Heart left ventricle (tissue), 16 donors: ENCODE results near the gene VSTM2L. TPM values are rescaled to one million over a fixed set of nuclear protein-coding genes. Genes with fewer than 3 reads are reported as not detected.
A peak's percentile ranks its signal among the peaks of the same experiment; 100 is the strongest.

Source experiments
- ATAC-seq, 4 donors: fragments of 200-7000 bp; cut with Tn5 transposase; one replicate each; pipeline ENCODE4 v1.9.1; 2020 to 2022; ENCODE audit warnings: moderate library complexity in 4 of 4, mild to moderate bottlenecking in 3 of 4, moderate number of reproducible peaks in 1 of 4
- DNase-seq, 5 donors: peaks; one replicate each; pipeline ENCODE4 v3.0.0-alpha.2; 2020
- H3K27ac ChIP-seq, 12 donors: fragments of 200-600 bp; sonication (generic) in 4 of 12; one replicate each; pipeline versions ENCODE4 v1.5.0 to v1.8.0; 2016 to 2022; ENCODE audit warnings: mild to moderate bottlenecking in 2 of 12
- H3K27me3 ChIP-seq, 9 donors: fragments of 200-600 bp; sonication (generic) in 2 of 9; one replicate each; pipeline versions ENCODE4 v1.5.1 to v1.8.0; 2016 to 2022; ENCODE audit warnings: mild to moderate bottlenecking in 3 of 9
- H3K36me3 ChIP-seq, 9 donors: fragments of 200-600 bp; sonication (generic) in 2 of 9; one replicate each; pipeline versions ENCODE4 v1.5.0 to v1.8.0; 2018 to 2022; ENCODE audit warnings: mild to moderate bottlenecking in 2 of 9
- H3K4me1 ChIP-seq, 12 donors: fragments of 200-600 bp; sonication (generic) in 4 of 12; one replicate each; pipeline versions ENCODE4 v1.5.0 to v1.8.0; 2016 to 2022; ENCODE audit warnings: mild to moderate bottlenecking in 3 of 12
- H3K4me3 ChIP-seq, 12 donors: fragments of 200-600 bp; sonication (generic) in 4 of 12; one replicate each; pipeline versions ENCODE4 v1.5.0 to v1.8.0; 2017 to 2022; ENCODE audit warnings: mild to moderate bottlenecking in 9 of 12, moderate library complexity in 4 of 12
- H3K9me3 ChIP-seq, 12 donors: fragments of 200-600 bp; sonication (generic) in 4 of 12; one replicate each; pipeline versions ENCODE4 v1.5.0 to v1.8.0; 2016 to 2022; ENCODE audit warnings: mild to moderate bottlenecking in 1 of 12
- POLR2A ChIP-seq, 2 donors: fragments of 450-650 bp; IDR thresholded peaks; one replicate each; pipeline ENCODE4 v1.6.1; 2017; ENCODE audit warnings: antibody characterized with exemption in 2 of 2, mild to moderate bottlenecking in 2 of 2, moderate library complexity in 2 of 2
- WGBS, 4 donors: extraction: QIAGEN DNeasy Blood & Tissue Kit in 2 of 4; methylation state at CpG; one replicate each; pipeline versions ENCODE4 v1.1.5 to v1.1.7; 2013 to 2018; 5-methylcytosine and 5-hydroxymethylcytosine counted together
- intact Hi-C, 10 donors: fragments of 100-400 bp; cut with DNase I; formaldehyde crosslinking; loops; one replicate each; pipeline versions ENCODE4 v1.11.1 to v1.14.2; 2022
- polyA plus RNA-seq, 2 donors: library from polyadenylated mRNA; stranded (reverse); fragments of 200-250 nt; gene quantifications; one replicate each; pipeline ENCODE4 v1.2.3, GENCODE V29; 2013
- total RNA-seq, 9 donors: library from RNA; depleted of rRNA in 2 of 9; stranded (reverse); fragments of >200 nt in 2 of 9; fragmentation: NEBNext Ultra II Directional in 3 of 9; extraction: Animal tissue kit (Norgen Biotek cat#: 25700) in 3 of 9; gene quantifications; one replicate each; pipeline versions ENCODE4 v1.1.0 to v1.2.4, GENCODE V29; 2016 to 2023
- TF ChIP-seq, protein P1 (sequence below), 12 donors: fragments of 200-600 bp; sonication (generic) in 4 of 12; IDR thresholded peaks; one replicate each; pipeline versions ENCODE4 v1.5.0 to v1.8.0; 2018 to 2022; ENCODE audit warnings: antibody characterized with exemption in 12 of 12, mild to moderate bottlenecking in 5 of 12
- donor health status: ischemic (EF 13 %, LVEDD 7.1; RV severe dilation, severe dysfunction).
- donor health status: healthy with polysubstance abuse.
- donor health status: DM: no; HTN: yes; CAD: no.
- donor health status: DM: no; HTN: no; CAD: no.
- donor health status: ischemic (EF 25% LVEDD 6.9; RV normal size, moderate dysfunction).
- donor health status: ischemic (EF 25% LVEDD 5.7; RV mildly dilated, moderate dysfunction).
- donor health status: healthy.
- donor health status: DM: yes; HTN: yes; CAD: no.
- donor health status: ischemic (EF 35%, LVEDD 5.7; RV mildly dilated, moderate dysfunction).
- donor health status: nonischemic (EF 11% LVEDD 7.7; RV severe dilation, severe dysfunction).
- donor health status: DM: yes; HTN: yes; CAD: no.
- donor health status: PGD.
- donor health status: ischemic (EF 29% LVEDD 5.4; RV normal size, mild dysfunction).
- donor health status: nonischemic (EF 23%, LVEDD 6.1; RV moderate dilation, normal function).

The VSTM2L gene
- total and polyA plus RNA-seq, 11 donors, result 3.7 to 49.5 (median 17.4) TPM

- intact Hi-C loops, result loop anchor here (5.0 to 10.0 kb wide), 11 partner anchors 84 to 429 kb away; partner anchors contain the start of gene VSTM2L (in 3 of the 10)
- no peaks in the 10 kb centered on the region for H3K27me3 ChIP-seq
- peak overlapping the region; percentile 68 to 93 (median 83) for H3K27ac ChIP-seq
- no peak for TF ChIP-seq POLR2A (IDR thresholded peaks at IDR 0.05)
- TF ChIP-seq, protein P1, sequence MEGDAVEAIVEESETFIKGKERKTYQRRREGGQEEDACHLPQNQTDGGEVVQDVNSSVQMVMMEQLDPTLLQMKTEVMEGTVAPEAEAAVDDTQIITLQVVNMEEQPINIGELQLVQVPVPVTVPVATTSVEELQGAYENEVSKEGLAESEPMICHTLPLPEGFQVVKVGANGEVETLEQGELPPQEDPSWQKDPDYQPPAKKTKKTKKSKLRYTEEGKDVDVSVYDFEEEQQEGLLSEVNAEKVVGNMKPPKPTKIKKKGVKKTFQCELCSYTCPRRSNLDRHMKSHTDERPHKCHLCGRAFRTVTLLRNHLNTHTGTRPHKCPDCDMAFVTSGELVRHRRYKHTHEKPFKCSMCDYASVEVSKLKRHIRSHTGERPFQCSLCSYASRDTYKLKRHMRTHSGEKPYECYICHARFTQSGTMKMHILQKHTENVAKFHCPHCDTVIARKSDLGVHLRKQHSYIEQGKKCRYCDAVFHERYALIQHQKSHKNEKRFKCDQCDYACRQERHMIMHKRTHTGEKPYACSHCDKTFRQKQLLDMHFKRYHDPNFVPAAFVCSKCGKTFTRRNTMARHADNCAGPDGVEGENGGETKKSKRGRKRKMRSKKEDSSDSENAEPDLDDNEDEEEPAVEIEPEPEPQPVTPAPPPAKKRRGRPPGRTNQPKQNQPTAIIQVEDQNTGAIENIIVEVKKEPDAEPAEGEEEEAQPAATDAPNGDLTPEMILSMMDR (IDR thresholded peaks at IDR 0.05), result no peak
- H3K36me3 ChIP-seq, result peaks cover 0 to 47% (median 26%) of the 10 kb centered on the region in 9 donors
- peaks cover 9 to 89% (median 53%) of the 10 kb centered on the region in 12 donors for H3K4me1 ChIP-seq
- H3K4me3 ChIP-seq, result no peak overlapping the region
- ATAC-seq (no peak), DNase-seq (no peak)
- 36 to 52% (median 42%) methylated on average over 4 of the region's 4 CpGs for WGBS, 4 donors
- H3K9me3 ChIP-seq, result no peaks in the 10 kb centered on the region
Measured at GRCh38 chr20:37991157-37991866, 88.4 kb downstream of the VSTM2L start.

- TF ChIP-seq, protein P1 (IDR thresholded peaks at IDR 0.05), result no peak
- TF ChIP-seq POLR2A (IDR thresholded peaks at IDR 0.05), result no peak
- 93 to 96% (median 94%) methylated on average over 3 to 4 of the region's 4 CpGs for WGBS, 4 donors
- peaks cover 9 to 83% (median 49%) of the 10 kb centered on the region in 12 donors for H3K4me1 ChIP-seq
- H3K27ac ChIP-seq, result peak overlapping the region; percentile 68 to 93 (median 83)
- DNase-seq, result no peak
- intact Hi-C loops, result loop anchor here (2.0 to 10.0 kb wide), 14 partner anchors 85 to 430 kb away; partner anchors contain the start of gene VSTM2L (in 3 of the 10)
- no peaks in the 10 kb centered on the region for H3K27me3 ChIP-seq
- no peaks in the 10 kb centered on the region for H3K9me3 ChIP-seq
- H3K36me3 ChIP-seq, result peaks cover 0 to 51% (median 32%) of the 10 kb centered on the region in 9 donors
- no peak overlapping the region for H3K4me3 ChIP-seq
- no peak for ATAC-seq
Measured at GRCh38 chr20:37991908-37992307, 89.0 kb downstream of the VSTM2L start.

GRCh38 chr20:37992802-37993409 lies 90.0 kb downstream of the VSTM2L start:
- peaks cover 9 to 73% (median 44%) of the 10 kb centered on the region in 12 donors for H3K4me1 ChIP-seq
- no peaks in the 10 kb centered on the region for H3K27me3 ChIP-seq
- peak in 4 of 5 donors; percentile 60 to 80 (median 69) for DNase-seq
- peak overlapping the region; percentile 68 to 93 (median 83) for H3K27ac ChIP-seq
- peak; percentile 67 to 84 (median 76) for ATAC-seq
- no peaks in the 10 kb centered on the region for H3K9me3 ChIP-seq
- TF ChIP-seq, protein P1 (IDR thresholded peaks at IDR 0.05), result peak; percentile 54 to 78 (median 64)
- no peak for TF ChIP-seq POLR2A (IDR thresholded peaks at IDR 0.05)
- no peak overlapping the region for H3K4me3 ChIP-seq
- intact Hi-C loops, result loop anchor here (2.0 to 10.0 kb wide), 14 partner anchors 86 to 431 kb away; partner anchors contain the start of gene VSTM2L (in 3 of the 10)
- H3K36me3 ChIP-seq, result peaks cover 0 to 58% (median 42%) of the 10 kb centered on the region in 9 donors
- 38 to 43% (median 40%) methylated on average over 5 of the region's 5 CpGs for WGBS, 4 donors

DNA sequence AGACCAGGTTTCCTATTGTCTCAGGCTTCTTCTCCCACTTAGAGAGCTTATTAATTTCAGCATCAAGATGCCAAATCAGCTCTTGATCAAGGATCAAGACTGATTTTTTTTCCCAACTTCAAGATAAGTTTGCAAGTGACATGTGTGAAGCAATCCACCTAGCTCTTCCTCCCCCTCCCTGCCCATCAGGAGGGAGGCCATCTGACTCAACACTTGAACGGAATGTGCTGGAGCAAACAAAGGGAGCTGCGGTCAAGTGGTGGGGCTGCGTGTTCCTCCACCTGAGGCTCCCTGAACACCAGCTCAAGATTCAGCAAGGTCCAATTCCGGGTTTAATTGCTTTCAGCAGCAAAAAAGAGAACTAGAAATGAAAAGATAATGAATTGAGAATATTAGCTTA lies 91.6 kb downstream of the VSTM2L start:
- TF ChIP-seq, protein P1 (IDR thresholded peaks at IDR 0.05), result no peak
- TF ChIP-seq POLR2A (IDR thresholded peaks at IDR 0.05), result no peak
- intact Hi-C loops, result loop anchor here (5.0 to 10.0 kb wide), 11 partner anchors 87 to 432 kb away; partner anchors contain the start of gene VSTM2L (in 3 of the 10)
- Histone ChIP-seq H3K4me3 (no peak overlapping the region), H3K4me1 (peaks cover 5 to 57% (median 30%) of the 10 kb centered on the region in 12 donors), H3K27ac (peak overlapping the region in 2 of 12 donors; percentile 84 to 89), H3K9me3 (no peaks in the 10 kb centered on the region), H3K27me3 (no peaks in the 10 kb centered on the region), H3K36me3 (peaks cover 0 to 62% (median 58%) of the 10 kb centered on the region in 9 donors)
- ATAC-seq (peak in 1 of 4 donors; percentile 21), DNase-seq (peak in 1 of 5 donors; percentile 65)
- WGBS, 4 donors, result 69 to 78% (median 74%) methylated on average over 4 of the region's 4 CpGs
